Endothelial cell of umbilical vein (primary cell): ENCODE data around the gene TIGD4. TPM values are rescaled to one million over a fixed set of nuclear protein-coding genes. Genes with fewer than 3 reads are reported as not detected.

Experiments
- BruUV-seq: library from RNA; stranded (reverse); fragments of 400-500 nt; replicated peaks from 2 replicates; lab custom pipeline; 2021; lab: Mats Ljungman, UMichigan
- CTCF ChIA-PET: fragments of 300-600, 350-600 bp; sonication (Branson Sonifier 250); formaldehyde crosslinking; loops from one replicate; lab custom pipeline; 2021; ENCODE audit warnings: antibody characterized with exemption, inconsistent platforms; lab: Charles Lee
- POLR2A ChIA-PET: fragments of 300-600, 350-600 bp; sonication (Branson Sonifier 250); formaldehyde crosslinking; loops from one replicate; lab custom pipeline; 2021; ENCODE audit warnings: antibody characterized with exemption, inconsistent platforms; lab: Charles Lee
- DNase-seq: peaks from one replicate; pipeline ENCODE4 v3.0.0-alpha.2; 2011; ENCODE audit warnings: low read depth, low spot score
- FAIRE-seq: peaks from 2 replicates; lab custom pipeline; 2011; peaks lifted over from hg19 to GRCh38; lab: Jason Lieb, UNC
- H2AFZ ChIP-seq: 2 replicates; pipeline ENCODE4 v1.6.0; 2012; ENCODE audit warnings: low read depth, low read length, control low read depth, inconsistent platforms
- H3K27ac ChIP-seq: 2 replicates; pipeline ENCODE4 v1.5.1; 2011; ENCODE audit warnings: low read depth, mild to moderate bottlenecking, control low read depth, low read length, moderate library complexity; ENCODE audit not compliant: insufficient read depth
- H3K27me3 ChIP-seq, 2 experiments: 2 replicates each; pipeline versions ENCODE4 v1.6.0 to v1.6.1; 2011; ENCODE audit warnings: low read length in 2 of 2, mixed read lengths in 1 of 2; ENCODE audit not compliant: control insufficient read depth in 2 of 2, insufficient read depth in 2 of 2
- H3K36me3 ChIP-seq, 2 experiments: 2 replicates in 1 of 2; 3 replicates in 1 of 2; pipeline ENCODE4 v1.5.1; 2011; ENCODE audit warnings: low read length in 2 of 2, mild to moderate bottlenecking in 1 of 2, moderate library complexity in 1 of 2; ENCODE audit not compliant: control insufficient read depth in 2 of 2, insufficient read depth in 2 of 2; ENCODE audit errors: extremely low read depth in 1 of 2
- H3K4me1 ChIP-seq: 3 replicates; pipeline ENCODE4 v1.5.1; 2011; ENCODE audit warnings: mild to moderate bottlenecking, low read length; ENCODE audit not compliant: control insufficient read depth, insufficient read depth; ENCODE audit errors: extremely low read depth
- H3K4me2 ChIP-seq: 2 replicates; pipeline ENCODE4 v1.6.1; 2011; ENCODE audit warnings: low read length, control low read depth, mixed read lengths; ENCODE audit not compliant: insufficient read depth
- H3K4me3 ChIP-seq, 3 experiments: fragments of 200-600 bp in 1 of 3; sonication (generic), shearing (Covaris generic) in 1 of 3; replicated peaks in 1 of 3; 2 replicates each; pipeline ENCODE4 v1.5.1; 2011 to 2016; ENCODE audit warnings: control low read depth in 3 of 3, low read length in 3 of 3, mild to moderate bottlenecking in 2 of 3, inconsistent platforms in 1 of 3, low read depth in 1 of 3, moderate library complexity in 1 of 3; ENCODE audit not compliant: insufficient read depth in 1 of 3
- H3K79me2 ChIP-seq: 2 replicates; pipeline ENCODE4 v1.6.0; 2012; ENCODE audit warnings: low read length, inconsistent platforms; ENCODE audit not compliant: control insufficient read depth, insufficient read depth
- H3K9ac ChIP-seq: replicated peaks from 2 replicates; pipeline ENCODE3; 2011; ENCODE audit warnings: low read length, control low read depth; ENCODE audit not compliant: insufficient read depth; ENCODE audit errors: extremely low read depth
- H3K9me1 ChIP-seq: replicated peaks from 3 replicates; pipeline ENCODE4 v1.6.0; 2011; ENCODE audit warnings: mild to moderate bottlenecking, low read length; ENCODE audit not compliant: control insufficient read depth, insufficient read depth; ENCODE audit errors: extremely low read depth
- H3K9me3 ChIP-seq: replicated peaks from 2 replicates; pipeline ENCODE4 v1.5.1; 2012; ENCODE audit warnings: low read length, inconsistent platforms; ENCODE audit not compliant: control insufficient read depth, insufficient read depth
- H4K20me1 ChIP-seq: replicated peaks from 2 replicates; pipeline ENCODE3; 2011; ENCODE audit warnings: mild to moderate bottlenecking, low read length; ENCODE audit not compliant: control insufficient read depth, insufficient read depth; ENCODE audit errors: extremely low read depth
- CTCF ChIP-seq, 2 donors: IDR thresholded peaks; 1 replicate in 1 of 2; 2 replicates in 1 of 2; pipeline ENCODE4 v1.5.1; 2011; ENCODE audit warnings: low read length in 2 of 2, mild to moderate bottlenecking in 2 of 2, moderate library complexity in 2 of 2, control low read depth in 1 of 2, inconsistent platforms in 1 of 2, low read depth in 1 of 2; ENCODE audit not compliant: insufficient read depth in 1 of 2; ENCODE audit errors: extremely low read depth in 1 of 2
- FOS ChIP-seq: IDR thresholded peaks from 2 replicates; pipeline ENCODE4 v1.6.1; 2011; ENCODE audit warnings: mild to moderate bottlenecking, low read length, moderate library complexity, borderline replicate concordance; ENCODE audit not compliant: insufficient read depth
- GATA2 ChIP-seq: IDR thresholded peaks from 2 replicates; pipeline ENCODE4 v1.7.0; 2011; ENCODE audit warnings: low read depth, mild to moderate bottlenecking, moderate library complexity, mixed read lengths, low read length; ENCODE audit not compliant: insufficient read length, insufficient read depth
- JUN ChIP-seq: IDR thresholded peaks from 2 replicates; pipeline ENCODE4 v1.6.1; 2011; ENCODE audit warnings: borderline replicate concordance, low read depth; ENCODE audit not compliant: insufficient read length, insufficient read depth
- MAX ChIP-seq: IDR thresholded peaks from 2 replicates; pipeline ENCODE4 v1.6.1; 2011; ENCODE audit not compliant: insufficient read depth, insufficient read length
- POLR2A ChIP-seq: IDR thresholded peaks from 2 replicates; pipeline ENCODE4 v1.6.1; 2012; ENCODE audit warnings: low read depth, mild to moderate bottlenecking, control low read depth, low read length
- POLR2AphosphoS5 ChIP-seq: IDR thresholded peaks from 2 replicates; pipeline ENCODE4 v1.6.1; 2012; ENCODE audit warnings: low read depth, mild to moderate bottlenecking, control low read depth, low read length, moderate library complexity; ENCODE audit not compliant: insufficient read depth
- dilution Hi-C: fragments of 300-500 bp; cut with MboI; formaldehyde crosslinking; loops from one replicate; pipeline ENCODE4 v1.15.0; 2019; ENCODE audit warnings: low sequenced_read_pairs; ENCODE audit not compliant: extremely low pct_ligation_motif_present
- intact Hi-C: fragments of 100-400 bp; cut with micrococcal nuclease; formaldehyde crosslinking; loops from one replicate; pipeline ENCODE4 v1.10.0; 2022
- polyA plus RNA-seq, 4 experiments: library from polyadenylated mRNA; depleted of rRNA in 3 of 4; stranded (reverse) in 3 of 4; unstranded in 1 of 4; fragments of >200 nt; gene quantifications; 2 replicates each; pipeline versions ENCODE4 v1.2.1 to v1.2.3, GENCODE V29; 2011 to 2012; ENCODE audit warnings: missing spikeins in 1 of 4
- total RNA-seq: library from RNA; stranded (reverse); gene quantifications from 2 replicates; pipeline ENCODE4 v1.2.3, GENCODE V29; 2021

Gene TIGD4
- total and polyA plus RNA-seq, 2 donors (not counting 3 experiments of a cell fraction or from before 2014, with no cell fraction given) = 0.03 to 0.18 TPM

- no peak for TF ChIP-seq POLR2AphosphoS5
- no peak for TF ChIP-seq MAX
- TF ChIP-seq CTCF (IDR thresholded peaks at IDR 0.05; ENCODE audit: extremely low read depth in 1 of 2, insufficient read depth in 1 of 2, low read depth in 1 of 2, low read length in 2 of 2) = no peak
- TF ChIP-seq JUN = no peak
- no peak for TF ChIP-seq GATA2
- TF ChIP-seq POLR2A = no peak
- no peak for TF ChIP-seq FOS
- H3K9ac ChIP-seq = no peak overlapping the region
- no peak overlapping the region for H2AFZ ChIP-seq
- H3K79me2 ChIP-seq = no peaks in the 10 kb centered on the region
- no peak overlapping the region for H3K27ac ChIP-seq
- dilution Hi-C loops = no loop called here
- no peaks in the 10 kb centered on the region for H3K9me1 ChIP-seq
- H4K20me1 ChIP-seq = no peaks in the 10 kb centered on the region
- no peak overlapping the region for H3K4me3 ChIP-seq
- H3K4me1 ChIP-seq = peaks cover 3% of the 10 kb centered on the region
- H3K27me3 ChIP-seq = peaks cover 0 to 11% of the 10 kb centered on the region in 2 experiments
- intact Hi-C loops = no loop called here
- CTCF ChIA-PET = no interaction called here
- H3K9me3 ChIP-seq = no peaks in the 10 kb centered on the region
- FAIRE-seq (no peak), DNase-seq (no peak)
- no peak overlapping the region for H3K4me2 ChIP-seq
- no TSS peak for BruUV-seq
- POLR2A ChIA-PET = no interaction called here
- no peaks in the 10 kb centered on the region for H3K36me3 ChIP-seq
Observed at GRCh38 chr4:152773953-152774352, 5.6 kb downstream of the TIGD4 start.
